Neuronal stem cell (in vitro differentiated cells): ENCODE measurements around the gene GRIN2A.

Experiments used
- DNase-seq: peaks from one replicate; pipeline ENCODE4 v3.0.0-alpha.2; 2013; ENCODE audit warnings: low spot score
- H2AFZ ChIP-seq: one replicate; pipeline ENCODE4 v1.6.1; 2013; ENCODE audit warnings: mild to moderate bottlenecking, low read length, inconsistent platforms
- H2AK5ac ChIP-seq: 2 replicates; pipeline ENCODE4 v1.6.1; 2013; ENCODE audit warnings: low read depth, mild to moderate bottlenecking, inconsistent platforms, low read length, moderate library complexity, mixed read lengths
- H2BK120ac ChIP-seq: 2 replicates; pipeline ENCODE4 v1.6.1; 2013; ENCODE audit warnings: low read depth, mild to moderate bottlenecking, inconsistent platforms, low read length, moderate library complexity, mixed read lengths
- H2BK12ac ChIP-seq: one replicate; pipeline ENCODE4 v1.6.1; 2013; ENCODE audit warnings: low read length, inconsistent platforms
- H2BK15ac ChIP-seq: 2 replicates; pipeline ENCODE4 v1.6.1; 2013; ENCODE audit warnings: mild to moderate bottlenecking, low read length, inconsistent platforms, mixed read lengths
- H2BK5ac ChIP-seq: one replicate; pipeline ENCODE4 v1.6.1; 2013; ENCODE audit warnings: inconsistent platforms, mild to moderate bottlenecking, low read length, moderate library complexity
- H3K14ac ChIP-seq: one replicate; pipeline ENCODE4 v1.6.1; 2013; ENCODE audit warnings: low read length, inconsistent platforms
- H3K18ac ChIP-seq: 2 replicates; pipeline ENCODE4 v1.6.1; 2013; ENCODE audit warnings: low read length, inconsistent platforms
- H3K23ac ChIP-seq: 2 replicates; pipeline ENCODE4 v1.6.1; 2013; ENCODE audit warnings: low read depth, mild to moderate bottlenecking, mixed read lengths, low read length, inconsistent platforms; ENCODE audit not compliant: poor library complexity
- H3K27ac ChIP-seq: replicated peaks from 3 replicates; pipeline ENCODE4 v1.5.1; 2013; ENCODE audit warnings: low read length, inconsistent platforms
- H3K27me3 ChIP-seq, 3 experiments: 2 replicates each; pipeline ENCODE4 v1.6.1; 2013; ENCODE audit warnings: low read length in 3 of 3, mild to moderate bottlenecking in 2 of 3, inconsistent platforms in 1 of 3, low read depth in 1 of 3, mixed read lengths in 1 of 3, moderate library complexity in 1 of 3; ENCODE audit not compliant: control insufficient read depth in 3 of 3, insufficient read depth in 3 of 3
- H3K36me3 ChIP-seq, 2 donors: replicated peaks in 1 of 2; 2 replicates each; pipeline ENCODE4 v1.6.1; 2013; ENCODE audit warnings: low read length in 2 of 2; ENCODE audit not compliant: control insufficient read depth in 2 of 2, insufficient read depth in 2 of 2
- H3K4ac ChIP-seq: 2 replicates; pipeline ENCODE4 v1.6.1; 2013; ENCODE audit warnings: inconsistent platforms, mild to moderate bottlenecking, low read length, moderate library complexity
- H3K4me1 ChIP-seq, 2 donors: 1 replicate in 1 of 2; 2 replicates in 1 of 2; pipeline ENCODE4 v1.6.1; 2013; ENCODE audit warnings: low read length in 2 of 2, low read depth in 1 of 2; ENCODE audit not compliant: control insufficient read depth in 2 of 2, insufficient read depth in 1 of 2
- H3K4me2 ChIP-seq: one replicate; pipeline ENCODE4 v1.6.1; 2013; ENCODE audit warnings: mild to moderate bottlenecking, low read length, inconsistent platforms; ENCODE audit not compliant: insufficient read depth, poor library complexity, severe bottlenecking
- H3K4me3 ChIP-seq, 2 donors: 2 replicates each; pipeline ENCODE4 v1.5.1; 2013; ENCODE audit warnings: low read length in 2 of 2, mild to moderate bottlenecking in 2 of 2, inconsistent platforms in 1 of 2, moderate library complexity in 1 of 2
- H3K79me1 ChIP-seq: one replicate; pipeline ENCODE4 v1.6.1; 2013; ENCODE audit warnings: low read depth, mild to moderate bottlenecking, inconsistent platforms, low read length, moderate library complexity
- H3K9ac ChIP-seq: one replicate; pipeline ENCODE4 v1.6.1; 2013; ENCODE audit warnings: mild to moderate bottlenecking, low read depth, low read length, inconsistent platforms; ENCODE audit not compliant: poor library complexity
- H3K9me3 ChIP-seq, 2 donors: replicated peaks in 1 of 2; 2 replicates each; pipeline versions ENCODE3 to v1.6.1; 2013; ENCODE audit warnings: low read length in 2 of 2, mild to moderate bottlenecking in 2 of 2, inconsistent platforms in 1 of 2, low read depth in 1 of 2, mixed read lengths in 1 of 2, moderate library complexity in 1 of 2; ENCODE audit not compliant: control insufficient read depth in 2 of 2, insufficient read depth in 1 of 2
- H4K8ac ChIP-seq: one replicate; pipeline ENCODE4 v1.6.1; 2013; ENCODE audit warnings: low read depth, mild to moderate bottlenecking, inconsistent platforms, low read length, moderate library complexity
- H4K91ac ChIP-seq: one replicate; pipeline ENCODE4 v1.6.1; 2013; ENCODE audit warnings: low read length, low read depth, mild to moderate bottlenecking, inconsistent platforms; ENCODE audit not compliant: poor library complexity
- WGBS, 2 donors: extraction: QIAGEN DNeasy Blood & Tissue Kit; methylation state at CpG; one replicate each; pipeline ENCODE4 v1.1.7; 2013; ENCODE audit warnings: missing lambda C conversion rate in 2 of 2, mixed read lengths in 1 of 2; ENCODE audit not compliant: insufficient read length in 2 of 2, insufficient replicate concordance in 1 of 2; ENCODE audit errors: extremely low coverage in 2 of 2; 5-methylcytosine and 5-hydroxymethylcytosine counted together

GRIN2A gene

GRCh38 chr16:10180042-10180770, 2.0 kb downstream of the GRIN2A start:
- no peak overlapping the region for H3K4me2 ChIP-seq
- no peaks in the 10 kb centered on the region for H3K9me3 ChIP-seq
- H3K27ac ChIP-seq = no peak overlapping the region
- H4K8ac ChIP-seq = no peak overlapping the region
- no peak overlapping the region for H3K4me3 ChIP-seq
- no peaks in the 10 kb centered on the region for H3K79me1 ChIP-seq
- H2BK15ac ChIP-seq = peak overlapping the region; percentile 74
- H3K9ac ChIP-seq = no peak overlapping the region
- no peak overlapping the region for H4K91ac ChIP-seq
- no peak overlapping the region for H2AFZ ChIP-seq
- H3K36me3 ChIP-seq = no peaks in the 10 kb centered on the region
- H3K23ac ChIP-seq = peak overlapping the region; percentile 17
- no peak overlapping the region for H3K18ac ChIP-seq
- H2AK5ac ChIP-seq = peak overlapping the region; percentile 60
- WGBS, 2 donors = no CpG with 5 or more reads among the region's 53 CpGs
- peak overlapping the region; percentile 90 for H2BK12ac ChIP-seq
- peaks cover 6 to 49% (median 34%) of the 10 kb centered on the region in 3 experiments for H3K27me3 ChIP-seq
- no peak for DNase-seq
- H2BK120ac ChIP-seq = peak overlapping the region; percentile 16
- H2BK5ac ChIP-seq = no peak overlapping the region
- no peak overlapping the region for H3K4ac ChIP-seq
- peaks cover 0 to 10% of the 10 kb centered on the region in 2 donors for H3K4me1 ChIP-seq
- H3K14ac ChIP-seq = peak overlapping the region; percentile 28

DNA sequence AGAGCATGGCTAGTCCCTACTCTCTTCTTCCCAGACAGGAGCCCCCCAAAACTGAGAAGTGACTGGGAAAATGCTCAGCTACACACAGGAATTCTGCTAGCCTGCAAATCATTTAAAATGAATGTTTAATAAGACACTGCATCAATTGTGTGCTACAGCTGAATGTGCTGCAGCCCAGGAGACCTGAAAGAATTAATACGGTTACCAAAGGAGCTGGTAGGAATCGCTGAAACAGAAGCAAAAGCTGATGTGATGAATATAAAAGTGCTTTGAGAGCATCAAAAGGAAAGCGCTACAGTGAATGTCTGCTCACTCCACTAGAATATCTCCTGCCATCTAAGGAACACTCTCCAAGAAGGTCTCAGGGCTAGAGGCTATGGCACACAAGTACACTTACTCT, 3.7 kb downstream of the GRIN2A start:
- WGBS, 2 donors = no CpG with 5 or more reads among the region's 3 CpGs
- no peaks in the 10 kb centered on the region for H3K79me1 ChIP-seq

DNA sequence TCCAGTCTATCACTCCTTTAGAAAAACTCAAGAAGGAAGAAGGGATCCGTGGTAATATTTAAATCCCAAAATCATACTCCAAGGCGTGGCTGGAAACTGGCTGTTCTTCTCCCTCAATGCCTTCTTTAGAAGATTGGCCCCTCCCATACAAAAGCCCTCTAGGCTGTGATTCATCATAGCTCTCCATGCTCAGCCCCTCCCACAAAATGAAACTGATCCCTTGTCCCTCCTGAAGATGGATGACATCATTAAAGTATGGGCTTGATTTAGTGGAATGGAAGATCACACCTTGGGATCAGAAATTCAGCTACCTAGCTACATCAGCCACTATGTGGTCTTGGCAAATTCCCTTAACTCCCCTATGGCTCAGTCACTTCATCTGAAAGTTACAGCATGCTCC, 4.1 kb downstream of the GRIN2A start:
- Histone ChIP-seq H3K23ac (no peak overlapping the region), H2BK120ac (no peak overlapping the region), H3K4me2 (no peak overlapping the region), H3K9ac (no peak overlapping the region), H2BK15ac (no peak overlapping the region), H2BK12ac (no peak overlapping the region), H3K27ac (no peak overlapping the region), H2AK5ac (no peak overlapping the region), H3K4me3 (no peak overlapping the region), H3K27me3 (peaks cover 6 to 27% (median 23%) of the 10 kb centered on the region in 3 experiments), H3K4ac (no peak overlapping the region), H3K4me1 (peaks cover 0 to 10% of the 10 kb centered on the region in 2 donors), H2AFZ (no peak overlapping the region), H4K91ac (no peak overlapping the region), H4K8ac (no peak overlapping the region), H2BK5ac (no peak overlapping the region), H3K79me1 (no peaks in the 10 kb centered on the region), H3K36me3 (no peaks in the 10 kb centered on the region), H3K14ac (no peak overlapping the region), H3K18ac (no peak overlapping the region), H3K9me3 (no peaks in the 10 kb centered on the region)
- no peak for DNase-seq
- no CpG with 5 or more reads among the region's 2 CpGs for WGBS, 2 donors

More for the DNA sequence above, 3.7 kb downstream of the GRIN2A start:
- no peak overlapping the region for H2AK5ac ChIP-seq
- no peak overlapping the region for H3K4me2 ChIP-seq
- H2AFZ ChIP-seq = no peak overlapping the region
- H4K91ac ChIP-seq = no peak overlapping the region
- H2BK5ac ChIP-seq = no peak overlapping the region
- H3K9me3 ChIP-seq = no peaks in the 10 kb centered on the region
- H2BK15ac ChIP-seq = no peak overlapping the region
- peaks cover 6 to 32% (median 28%) of the 10 kb centered on the region in 3 experiments for H3K27me3 ChIP-seq
- no peak overlapping the region for H4K8ac ChIP-seq
- no peak overlapping the region for H3K9ac ChIP-seq
- H3K23ac ChIP-seq = no peak overlapping the region
- DNase-seq = no peak
- no peak overlapping the region for H3K4ac ChIP-seq
- H2BK120ac ChIP-seq = no peak overlapping the region
- H3K4me1 ChIP-seq = peaks cover 0 to 10% of the 10 kb centered on the region in 2 donors
- no peak overlapping the region for H3K4me3 ChIP-seq
- no peak overlapping the region for H3K18ac ChIP-seq
- no peaks in the 10 kb centered on the region for H3K36me3 ChIP-seq
- H3K27ac ChIP-seq = no peak overlapping the region
- no peak overlapping the region for H2BK12ac ChIP-seq
- no peak overlapping the region for H3K14ac ChIP-seq

DNA sequence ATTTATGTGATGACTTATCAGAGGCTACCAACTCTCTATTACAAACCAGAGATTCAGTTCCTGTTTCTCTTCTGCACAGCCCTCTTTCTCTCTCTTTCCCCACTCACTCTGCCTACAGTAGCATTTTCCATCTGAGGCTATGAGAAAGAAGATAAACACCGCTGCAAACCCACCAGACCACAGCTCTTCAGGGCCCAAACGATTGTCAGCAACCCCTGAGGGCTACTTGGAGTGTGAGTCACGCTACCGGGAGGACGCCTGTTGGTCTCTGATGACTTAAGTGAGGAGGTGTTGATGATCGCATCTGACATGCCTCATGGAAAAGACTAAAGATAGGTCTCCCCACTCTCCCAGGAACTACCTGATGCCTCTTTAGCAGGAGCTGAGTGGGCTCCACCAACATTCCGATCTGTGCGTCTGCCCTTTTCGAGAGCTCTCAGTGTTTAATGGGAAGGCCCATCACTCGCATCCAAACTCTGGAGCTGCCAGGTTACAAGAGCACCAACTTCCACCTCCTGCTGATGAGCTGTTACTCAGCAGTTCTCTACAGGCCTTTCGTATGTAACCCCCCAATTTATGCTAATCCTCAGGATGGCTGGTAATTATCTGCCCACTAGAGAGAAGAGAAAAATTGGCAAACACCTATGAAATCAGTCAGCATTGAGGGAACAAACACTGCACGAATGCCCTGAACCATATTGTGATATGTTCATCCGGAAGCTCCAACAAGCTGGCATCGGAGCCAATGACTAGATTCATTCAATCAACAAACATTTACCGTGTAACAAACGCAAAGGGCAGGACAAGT, 9.2 kb downstream of the GRIN2A start:
- Histone ChIP-seq H3K79me1 (no peaks in the 10 kb centered on the region), H3K27ac (no peak overlapping the region), H3K4me3 (no peak overlapping the region), H2BK120ac (no peak overlapping the region), H3K23ac (no peak overlapping the region), H3K9ac (no peak overlapping the region), H2BK12ac (no peak overlapping the region), H3K9me3 (no peaks in the 10 kb centered on the region), H4K8ac (no peak overlapping the region), H3K4me2 (no peak overlapping the region), H3K18ac (no peak overlapping the region), H3K4me1 (no peaks in the 10 kb centered on the region), H3K36me3 (no peaks in the 10 kb centered on the region), H2AFZ (no peak overlapping the region), H3K4ac (no peak overlapping the region), H2BK15ac (no peak overlapping the region), H4K91ac (no peak overlapping the region), H3K27me3 (no peaks in the 10 kb centered on the region), H3K14ac (no peak overlapping the region), H2AK5ac (no peak overlapping the region), H2BK5ac (no peak overlapping the region)
- DNase-seq = no peak
- no CpG with 5 or more reads among the region's 16 CpGs for WGBS, 2 donors
